PC-3 (cell line): ENCODE measurements around the gene SHLD1. TPM values are rescaled to one million over a fixed set of nuclear protein-coding genes. Genes with fewer than 3 reads are reported as not detected.
A peak's percentile ranks its signal among the peaks of the same experiment; 100 is the strongest.

Experiments used
- ATAC-seq: fragments of 200-7000 bp; cut with Tn5 transposase; 2 replicates; pipeline ENCODE4 v1.9.1; 2020; ENCODE audit warnings: mild to moderate bottlenecking, moderate library complexity
- BruUV-seq: library from RNA; stranded (reverse); fragments of 400-500 nt; replicated peaks from 2 replicates; lab custom pipeline; 2021; lab: Mats Ljungman, UMichigan
- CTCF ChIA-PET: fragments of 300-600 bp; sonication (Branson Sonifier 250); formaldehyde crosslinking; loops from one replicate; lab custom pipeline; 2022; ENCODE audit warnings: antibody characterized with exemption; lab: Charles Lee
- POLR2A ChIA-PET: fragments of 300-600 bp; sonication (Branson Sonifier 250); formaldehyde crosslinking; loops from one replicate; lab custom pipeline; 2022; ENCODE audit warnings: antibody characterized with exemption; ENCODE audit not compliant: unreplicated experiment; lab: Charles Lee
- DNase-seq: peaks from one replicate; pipeline ENCODE4 v3.0.0-alpha.2; 2015
- H2AFZ ChIP-seq: fragments of 300-600 bp; sonication (generic); 2 replicates; pipeline ENCODE4 v1.6.0; 2016; ENCODE audit warnings: antibody characterized with exemption, low read length
- H3F3A ChIP-seq: fragments of 300-600 bp; sonication (generic); one replicate; pipeline ENCODE4 v1.6.0; 2017; ENCODE audit warnings: antibody characterized with exemption, low read length, control low read depth, mild to moderate bottlenecking; ENCODE audit not compliant: unreplicated experiment
- H3K27ac ChIP-seq: fragments of 300-600 bp; sonication (generic); 2 replicates; pipeline ENCODE4 v1.5.1; 2016; ENCODE audit warnings: mild to moderate bottlenecking, low read length
- H3K27me3 ChIP-seq: fragments of 300-600 bp; sonication (generic); 2 replicates; pipeline ENCODE4 v1.6.1; 2016; ENCODE audit warnings: low read length, mixed read lengths
- H3K36me3 ChIP-seq: fragments of 300-600 bp; sonication (generic); 2 replicates; pipeline ENCODE4 v1.6.1; 2016; ENCODE audit warnings: low read depth, mixed run types, low read length, mixed read lengths
- H3K4me1 ChIP-seq: fragments of 300-600 bp; sonication (generic); 2 replicates; pipeline ENCODE4 v1.5.1; 2016; ENCODE audit warnings: low read length; ENCODE audit not compliant: insufficient read depth
- H3K4me2 ChIP-seq: fragments of 300-600 bp; sonication (generic); 2 replicates; pipeline ENCODE4 v1.6.0; 2016; ENCODE audit warnings: low read length
- H3K4me3 ChIP-seq: fragments of 300-600 bp; sonication (generic); 2 replicates; pipeline ENCODE4 v1.5.1; 2016; ENCODE audit warnings: mild to moderate bottlenecking, low read length, mixed read lengths
- H3K79me2 ChIP-seq: fragments of 300-600 bp; sonication (generic); 2 replicates; pipeline ENCODE4 v1.6.1; 2017; ENCODE audit warnings: low read length, mixed read lengths
- H3K9ac ChIP-seq: fragments of 300-600 bp; sonication (generic); 2 replicates; pipeline ENCODE4 v1.6.0; 2016; ENCODE audit warnings: mild to moderate bottlenecking, low read length
- H3K9me2 ChIP-seq: fragments of 300-600 bp; sonication (generic); replicated peaks from 2 replicates; pipeline ENCODE4 v1.6.1; 2016; ENCODE audit warnings: mixed run types, low read length, mixed read lengths
- H3K9me3 ChIP-seq: fragments of 300-600 bp; sonication (generic); 2 replicates; pipeline ENCODE4 v1.6.1; 2016; ENCODE audit warnings: low read length, mixed read lengths
- H4K20me1 ChIP-seq: fragments of 300-600 bp; sonication (generic); 2 replicates; pipeline ENCODE4 v1.6.1; 2016; ENCODE audit warnings: low read length, mixed read lengths
- EZH2 ChIP-seq: fragments of 300-600 bp; sonication (generic); IDR thresholded peaks from one replicate; pipeline ENCODE4 v1.6.1; 2017; ENCODE audit warnings: antibody characterized with exemption, mild to moderate bottlenecking, low read length; ENCODE audit not compliant: unreplicated experiment
- EZH2phosphoT487 ChIP-seq: fragments of 300-600 bp; sonication (generic); IDR thresholded peaks from 2 replicates; pipeline ENCODE4 v1.6.1; 2018; ENCODE audit warnings: mild to moderate bottlenecking, antibody characterized with exemption, low read length, borderline replicate concordance
- intact Hi-C: fragments of 100-400 bp; cut with micrococcal nuclease; formaldehyde crosslinking; loops from 2 replicates; pipeline ENCODE4 v1.9.0; 2023
- total RNA-seq: library from RNA; depleted of rRNA; stranded (reverse); fragments of >200 nt; gene quantifications from 2 replicates; pipeline ENCODE4 v1.2.3, GENCODE V29; 2014
- TF ChIP-seq, protein P1 (sequence below): fragments of 300-600 bp; sonication (generic); conservative IDR thresholded peaks from 2 replicates; pipeline ENCODE4 v1.5.1; 2017; ENCODE audit warnings: antibody characterized with exemption, low read depth, mild to moderate bottlenecking, low read length

SHLD1 gene
- total RNA-seq, 1 experiment from 2014 or later, result 3.4 TPM

DNA sequence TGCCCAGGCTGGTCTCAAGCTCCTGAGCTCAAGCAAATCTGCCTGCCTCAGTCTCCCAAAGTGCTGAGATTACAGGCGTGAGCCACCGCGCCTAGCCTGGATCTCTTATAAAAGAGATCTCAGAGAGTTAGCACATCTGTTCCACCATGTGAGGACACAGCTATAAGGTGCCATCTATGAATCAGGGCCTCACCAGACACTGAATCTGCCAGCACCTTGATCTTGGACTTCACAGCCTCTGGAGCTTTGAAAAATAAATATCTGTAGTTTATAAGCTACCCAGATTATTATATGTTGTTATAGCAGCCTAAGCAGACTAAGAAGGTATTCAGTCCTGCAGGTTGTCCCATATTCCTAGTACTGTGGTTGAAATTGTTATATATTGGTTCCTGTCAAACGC lies 33.2 kb upstream of the SHLD1 start:
- intact Hi-C loops, result no loop called here
- H3K9me3 ChIP-seq, result no peaks in the 10 kb centered on the region
- CTCF ChIA-PET, result no interaction called here
- H3K79me2 ChIP-seq, result no peaks in the 10 kb centered on the region
- POLR2A ChIA-PET, result no interaction called here
- H3K36me3 ChIP-seq, result no peaks in the 10 kb centered on the region
- H3K27ac ChIP-seq, result no peak overlapping the region
- no peak overlapping the region for H3K4me3 ChIP-seq
- no TSS peak for BruUV-seq
- ATAC-seq, result no peak
- H3F3A ChIP-seq, result no peaks in the 10 kb centered on the region
- no peak overlapping the region for H3K4me2 ChIP-seq
- no peaks in the 10 kb centered on the region for H3K9me2 ChIP-seq
- H3K27me3 ChIP-seq, result no peaks in the 10 kb centered on the region
- no peak for DNase-seq
- no peaks in the 10 kb centered on the region for H4K20me1 ChIP-seq
- no peak overlapping the region for H2AFZ ChIP-seq
- H3K4me1 ChIP-seq, result peaks cover 39% of the 10 kb centered on the region
- no peak for TF ChIP-seq EZH2
- H3K9ac ChIP-seq, result no peak overlapping the region

- CTCF ChIA-PET, result no interaction called here
- Histone ChIP-seq H3K4me1 (peaks cover 40% of the 10 kb centered on the region), H3K9me3 (no peaks in the 10 kb centered on the region), H3K79me2 (no peaks in the 10 kb centered on the region), H3K4me2 (no peak overlapping the region), H3K9ac (no peak overlapping the region), H3K9me2 (no peaks in the 10 kb centered on the region), H2AFZ (no peak overlapping the region), H4K20me1 (no peaks in the 10 kb centered on the region), H3K36me3 (no peaks in the 10 kb centered on the region), H3K27me3 (no peaks in the 10 kb centered on the region), H3K4me3 (no peak overlapping the region), H3F3A (no peaks in the 10 kb centered on the region), H3K27ac (peak overlapping the region; percentile 50)
- BruUV-seq, result no TSS peak
- ATAC-seq, result no peak
- DNase-seq, result no peak
- TF ChIP-seq EZH2 (no peak), EZH2phosphoT487 (no peak)
- TF ChIP-seq, protein P1, sequence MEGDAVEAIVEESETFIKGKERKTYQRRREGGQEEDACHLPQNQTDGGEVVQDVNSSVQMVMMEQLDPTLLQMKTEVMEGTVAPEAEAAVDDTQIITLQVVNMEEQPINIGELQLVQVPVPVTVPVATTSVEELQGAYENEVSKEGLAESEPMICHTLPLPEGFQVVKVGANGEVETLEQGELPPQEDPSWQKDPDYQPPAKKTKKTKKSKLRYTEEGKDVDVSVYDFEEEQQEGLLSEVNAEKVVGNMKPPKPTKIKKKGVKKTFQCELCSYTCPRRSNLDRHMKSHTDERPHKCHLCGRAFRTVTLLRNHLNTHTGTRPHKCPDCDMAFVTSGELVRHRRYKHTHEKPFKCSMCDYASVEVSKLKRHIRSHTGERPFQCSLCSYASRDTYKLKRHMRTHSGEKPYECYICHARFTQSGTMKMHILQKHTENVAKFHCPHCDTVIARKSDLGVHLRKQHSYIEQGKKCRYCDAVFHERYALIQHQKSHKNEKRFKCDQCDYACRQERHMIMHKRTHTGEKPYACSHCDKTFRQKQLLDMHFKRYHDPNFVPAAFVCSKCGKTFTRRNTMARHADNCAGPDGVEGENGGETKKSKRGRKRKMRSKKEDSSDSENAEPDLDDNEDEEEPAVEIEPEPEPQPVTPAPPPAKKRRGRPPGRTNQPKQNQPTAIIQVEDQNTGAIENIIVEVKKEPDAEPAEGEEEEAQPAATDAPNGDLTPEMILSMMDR, result no peak
- intact Hi-C loops, result no loop called here
- POLR2A ChIA-PET, result no interaction called here
Observed at GRCh38 chr20:5718896-5719595, 31.2 kb upstream of the SHLD1 start.

- BruUV-seq, result no TSS peak
Observed at GRCh38 chr20:5719861-5720403, 30.3 kb upstream of the SHLD1 start.

More at GRCh38 chr20:5719861-5720403, 30.3 kb upstream of the SHLD1 start:
- no peak overlapping the region for H3K9ac ChIP-seq
- peak overlapping the region; percentile 50 for H3K27ac ChIP-seq
- CTCF ChIA-PET, result no interaction called here
- no peaks in the 10 kb centered on the region for H3K9me3 ChIP-seq
- no peak overlapping the region for H3K4me3 ChIP-seq
- H3F3A ChIP-seq, result peaks cover 3% of the 10 kb centered on the region
- H3K9me2 ChIP-seq, result no peaks in the 10 kb centered on the region
- no peaks in the 10 kb centered on the region for H4K20me1 ChIP-seq
- intact Hi-C loops, result loop anchor here (5.0 kb wide), 2 partner anchors 67 to 68 kb away; no protein-coding TSS in a partner anchor
- H2AFZ ChIP-seq, result no peak overlapping the region
- TF ChIP-seq, protein P1, result no peak
- TF ChIP-seq EZH2 (no peak), EZH2phosphoT487 (no peak)
- no peak overlapping the region; the same call in 1 of the 2 replicates for H3K4me2 ChIP-seq
- POLR2A ChIA-PET, result no interaction called here
- ATAC-seq (peak; percentile 32), DNase-seq (peak; percentile 92)
- H3K27me3 ChIP-seq, result no peaks in the 10 kb centered on the region
- no peaks in the 10 kb centered on the region for H3K79me2 ChIP-seq
- peaks cover 40% of the 10 kb centered on the region for H3K4me1 ChIP-seq
- no peaks in the 10 kb centered on the region for H3K36me3 ChIP-seq
